HG02623 (cell line): Measurements from ENCODE around the gene MGARP.
"Not testable (repeated sequence)": the region's sequence is repeated elsewhere in the genome, so short reads cannot be mapped to it uniquely, and the experiment has no call there.

Source experiments
- ATAC-seq: cut with Tn5 transposase; IDR thresholded peaks from one replicate; pipeline ENCODE4 v1.9.1; 2021; ENCODE audit warnings: moderate library complexity; ENCODE audit not compliant: unreplicated experiment

Gene MGARP

GRCh38 chr4:139279760-139280620 is at the start of gene MGARP:
MGARP (minus strand) TSS chr4:139280225; CDS start chr4:139280158, 67 bp downstream.
- peak; percentile 45 for ATAC-seq

DNA sequence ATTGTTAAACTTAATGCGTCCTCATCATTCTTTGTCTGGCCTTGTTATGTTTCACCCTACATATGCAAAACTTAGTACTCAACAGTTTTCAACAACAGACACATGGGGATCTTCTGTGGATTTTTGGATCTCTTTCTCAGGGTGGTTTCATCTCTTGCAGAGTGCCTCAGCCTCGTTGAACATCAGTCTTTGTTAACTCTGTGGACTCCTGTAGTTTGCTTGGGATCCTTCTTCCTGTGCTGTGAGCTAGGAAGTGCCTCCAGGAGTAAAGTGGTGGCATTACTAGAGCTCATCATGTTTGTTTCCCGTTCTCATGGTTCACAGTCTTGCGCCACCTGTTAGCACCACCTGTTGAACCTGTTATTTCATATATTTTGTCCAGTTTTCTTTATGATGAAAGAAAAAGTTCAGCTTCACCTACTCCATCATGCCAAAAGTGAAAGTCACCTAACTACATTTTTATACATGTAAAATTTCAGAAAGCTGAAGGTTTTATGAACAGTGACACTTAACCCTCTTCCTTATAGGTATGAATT is 49.7 kb upstream of the MGARP start:
- no peak for ATAC-seq

- no peak for ATAC-seq
These were observed 44.6 kb upstream of the MGARP start for GRCh38 chr4:139324620-139325019.

DNA sequence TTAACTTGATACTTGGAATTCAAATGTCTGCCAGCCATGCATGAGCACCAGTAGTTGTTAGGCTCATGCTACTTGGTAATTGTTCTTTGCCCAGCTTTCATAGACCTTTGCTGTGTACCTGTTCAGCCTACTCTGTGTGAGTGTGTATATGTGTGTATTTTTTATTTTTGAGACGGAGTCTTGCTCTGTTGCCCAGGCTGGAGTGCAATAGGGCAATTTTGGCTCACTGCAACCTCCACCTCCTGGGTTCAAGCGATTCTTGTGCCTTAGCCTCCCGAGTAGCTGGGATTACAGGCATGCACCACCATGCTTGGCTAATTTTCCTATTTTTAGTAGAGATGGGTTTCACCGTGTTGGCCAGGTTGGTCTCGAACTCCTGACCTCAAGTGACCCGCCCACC is 42.5 kb upstream of the MGARP start:
- ATAC-seq: not testable (repeated sequence)

- not testable (repeated sequence) for ATAC-seq
These were observed 42.0 kb upstream of the MGARP start for GRCh38 chr4:139322070-139322469.

DNA sequence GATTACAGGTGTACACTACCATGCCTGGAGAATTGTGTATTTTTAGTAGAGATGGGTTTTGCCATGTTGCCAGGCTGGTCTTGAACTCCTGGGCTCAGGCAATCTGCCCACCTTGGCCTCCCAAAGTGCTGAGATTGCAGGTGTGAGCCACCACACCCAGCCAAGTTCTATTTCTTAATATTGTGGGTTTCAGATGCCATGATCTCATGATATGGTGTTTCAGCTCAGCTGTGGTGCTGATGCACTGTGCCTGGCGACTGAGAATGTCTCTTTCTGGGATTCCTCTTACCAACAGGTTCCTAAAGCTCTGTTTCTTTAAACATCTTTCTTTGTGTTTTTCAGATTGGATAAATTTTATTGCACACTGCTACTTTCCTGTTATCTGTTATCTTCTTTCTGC is 39.5 kb upstream of the MGARP start:
- no peak for ATAC-seq

- no peak for ATAC-seq
These were observed 37.6 kb upstream of the MGARP start for GRCh38 chr4:139317635-139318034.

- ATAC-seq: no peak
These were observed 36.7 kb upstream of the MGARP start for GRCh38 chr4:139316733-139317132.

- peak; percentile 78 for ATAC-seq
These were observed 35.2 kb upstream of the MGARP start for GRCh38 chr4:139315221-139315675.

GRCh38 chr4:139314047-139314800 is 34.2 kb upstream of the MGARP start:
- ATAC-seq: no peak

- ATAC-seq: not testable (repeated sequence)
These were observed 33.4 kb upstream of the MGARP start for GRCh38 chr4:139313414-139313813.

GRCh38 chr4:139312552-139313332 is 32.7 kb upstream of the MGARP start:
- no peak for ATAC-seq

DNA sequence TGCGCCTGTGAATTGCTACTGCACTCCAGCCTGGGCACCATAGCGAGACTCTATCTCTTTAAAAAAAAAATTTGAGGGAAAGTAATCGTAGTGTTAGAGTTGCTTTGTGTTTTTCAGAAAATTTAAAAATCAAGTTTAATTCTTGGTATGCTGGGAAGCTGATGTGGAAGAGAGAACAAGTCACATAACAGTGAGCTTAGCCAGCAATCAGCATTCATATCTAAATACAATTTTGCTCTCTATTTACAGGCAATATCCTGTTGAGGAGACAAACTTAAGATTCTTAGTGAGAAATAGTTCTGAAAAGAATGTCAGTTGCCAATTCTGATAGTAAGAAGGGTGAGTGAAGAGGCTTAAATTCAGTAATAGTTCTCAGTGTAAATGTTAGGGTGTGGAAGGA is 31.9 kb upstream of the MGARP start:
- no peak for ATAC-seq

GRCh38 chr4:139304920-139305319 is 24.9 kb upstream of the MGARP start:
- ATAC-seq: no peak

- peak; percentile 31 for ATAC-seq
These were observed 22.0 kb upstream of the MGARP start, which contains the start of gene NDUFC1 for GRCh38 chr4:139301821-139302611. NDUFC1 (minus strand) TSS chr4:139302477; CDS start chr4:139295798, 6,679 bp downstream.

DNA sequence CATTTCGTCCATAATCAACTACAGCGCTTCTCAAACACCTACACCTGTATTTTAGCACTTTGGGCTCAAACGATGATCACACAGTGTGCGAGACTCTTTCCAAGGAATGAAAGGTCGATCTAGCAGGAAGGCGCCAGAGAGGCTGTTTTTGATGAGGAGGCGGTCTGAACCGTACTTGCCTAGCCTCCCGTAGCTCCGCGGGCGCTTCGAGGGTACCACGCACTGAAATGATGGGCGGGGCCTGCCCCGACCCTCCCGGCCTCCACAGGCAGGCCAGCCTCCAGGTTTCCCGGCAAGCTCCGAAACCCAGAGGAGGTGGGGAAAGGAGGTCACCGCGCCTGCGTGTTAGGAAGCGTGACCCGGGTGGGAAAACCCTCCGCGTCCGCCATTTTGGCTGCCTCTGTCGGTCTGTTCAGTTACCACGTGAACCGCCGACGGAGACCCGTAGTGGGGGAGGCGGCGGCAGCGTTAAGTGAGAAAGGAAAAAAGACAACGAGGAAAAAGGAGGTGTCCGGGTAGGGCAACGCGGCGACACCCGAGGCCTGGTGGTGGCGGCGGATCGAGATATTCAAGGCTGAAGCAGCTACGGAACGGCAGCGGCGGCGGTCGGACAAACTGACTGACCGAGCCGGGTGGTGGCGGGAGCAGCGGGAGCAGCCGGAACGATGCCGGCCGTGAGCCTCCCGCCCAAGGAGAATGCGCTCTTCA is 21.2 kb upstream of the MGARP start, which contains the start of gene NAA15:
TSS of gene NAA15 (plus strand) at position 393 of the 708 bp plus-strand sequence. CDS start at position 666, 273 bp downstream.
- ATAC-seq: peak; percentile 83

- ATAC-seq: peak; percentile 3
These were observed 20.5 kb upstream of the MGARP start for GRCh38 chr4:139300431-139301112.

DNA sequence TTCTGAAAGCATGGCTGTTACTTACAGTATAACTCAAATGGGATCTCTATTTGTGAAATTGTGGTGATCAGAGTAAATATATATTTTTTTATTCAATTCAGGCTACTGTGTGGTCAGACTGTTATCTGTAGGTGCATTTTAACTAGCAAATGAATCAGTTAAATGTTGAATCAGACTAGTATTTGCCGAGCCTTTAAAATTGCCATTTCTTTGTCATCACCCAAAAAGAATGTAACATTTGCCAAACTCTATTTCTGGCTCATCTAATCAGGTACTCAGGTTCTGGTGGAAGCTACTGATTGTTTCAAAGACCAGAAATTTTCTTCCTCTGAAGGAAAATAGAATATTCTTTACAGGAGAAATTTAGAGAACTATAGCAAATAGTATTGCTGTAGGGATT is 19.5 kb upstream of the MGARP start:
- ATAC-seq: no peak

GRCh38 chr4:139297001-139297410 is 17.0 kb upstream of the MGARP start:
- ATAC-seq: no peak
